Panc1 (cell line): Measurements from ENCODE around the gene DDX49. TPM values are rescaled to one million over a fixed set of nuclear protein-coding genes. Genes with fewer than 3 reads are reported as not detected.

Experiments
- ATAC-seq: fragments of 200-7000 bp; cut with Tn5 transposase; 2 replicates; pipeline ENCODE4 v1.9.1; 2020; ENCODE audit warnings: mild to moderate bottlenecking, moderate library complexity
- BruUV-seq: library from RNA; stranded (reverse); fragments of 400-500 nt; replicated peaks from 2 replicates; lab custom pipeline; 2021; lab: Mats Ljungman, UMichigan
- CTCF ChIA-PET: fragments of 300-600 bp; sonication (Branson Sonifier 250); formaldehyde crosslinking; loops from one replicate; lab custom pipeline; 2022; ENCODE audit warnings: antibody characterized with exemption; lab: Charles Lee
- POLR2A ChIA-PET: fragments of 300-600 bp; sonication (Branson Sonifier 250); formaldehyde crosslinking; loops from one replicate; lab custom pipeline; 2022; ENCODE audit warnings: antibody characterized with exemption; lab: Charles Lee
- DNase-seq: peaks from one replicate; pipeline ENCODE4 v3.0.0-alpha.2; 2010; ENCODE audit warnings: low read depth, low spot score
- H3K27ac ChIP-seq: 2 replicates; pipeline ENCODE4 v1.5.1; 2011; ENCODE audit warnings: mild to moderate bottlenecking, low read length, inconsistent platforms
- H3K27me3 ChIP-seq: fragments of 200-500 bp; sonication (Bioruptor generic); 2 replicates; pipeline ENCODE4 v1.6.0; 2014; ENCODE audit warnings: low read length, inconsistent platforms; ENCODE audit not compliant: control insufficient read depth, insufficient read depth
- H3K36me3 ChIP-seq: fragments of 200-500 bp; sonication (Bioruptor generic); 2 replicates; pipeline ENCODE4 v1.5.1; 2014; ENCODE audit warnings: inconsistent platforms, mild to moderate bottlenecking, low read length, moderate library complexity; ENCODE audit not compliant: control insufficient read depth, insufficient read depth
- H3K4me1 ChIP-seq: 2 replicates; pipeline ENCODE4 v1.5.1; 2011; ENCODE audit warnings: inconsistent platforms, mild to moderate bottlenecking, low read length, moderate library complexity; ENCODE audit not compliant: control insufficient read depth, insufficient read depth
- H3K4me3 ChIP-seq, 2 experiments: 2 replicates each; pipeline ENCODE4 v1.5.1; 2011 to 2012; ENCODE audit warnings: low read depth in 2 of 2, low read length in 2 of 2, mild to moderate bottlenecking in 2 of 2, inconsistent platforms in 1 of 2, moderate library complexity in 1 of 2
- H3K9me3 ChIP-seq: fragments of 200-500 bp; sonication (Bioruptor generic); 2 replicates; pipeline ENCODE4 v1.5.1; 2014; ENCODE audit warnings: low read depth, mild to moderate bottlenecking, inconsistent platforms, low read length, moderate library complexity; ENCODE audit not compliant: control insufficient read depth, insufficient read depth
- CTCF ChIP-seq: fragments of 450-650 bp; IDR thresholded peaks from 2 replicates; pipeline ENCODE4 v1.5.1; 2017; ENCODE audit warnings: mild to moderate bottlenecking
- POLR2AphosphoS5 ChIP-seq: IDR thresholded peaks from 2 replicates; pipeline ENCODE4 v1.6.1; 2012; ENCODE audit warnings: mild to moderate bottlenecking, low read depth, low read length, moderate library complexity
- REST ChIP-seq, 2 experiments: IDR thresholded peaks; 2 replicates each; pipeline ENCODE4 v1.6.1; 2011 to 2012; ENCODE audit warnings: low read depth in 2 of 2, control low read depth in 1 of 2, low read length in 1 of 2, mild to moderate bottlenecking in 1 of 2, moderate library complexity in 1 of 2; ENCODE audit not compliant: insufficient read depth in 1 of 2
- SIN3A ChIP-seq: IDR thresholded peaks from 2 replicates; pipeline ENCODE4 v1.6.1; 2012; ENCODE audit warnings: low read depth, mild to moderate bottlenecking, low read length, moderate library complexity, borderline replicate concordance; ENCODE audit not compliant: insufficient read depth
- TCF7L2 ChIP-seq: IDR thresholded peaks from 2 replicates; pipeline ENCODE4 v1.6.1; 2011; ENCODE audit warnings: mild to moderate bottlenecking, low read depth, low read length, inconsistent platforms
- in situ Hi-C: cut with HindIII; loops from 2 replicates; pipeline ENCODE4 v1.10.0; 2016; ENCODE audit warnings: low sequenced_read_pairs, low pct_unique_long_range_greater_than_20kb
- intact Hi-C: fragments of 100-400 bp; cut with micrococcal nuclease; formaldehyde crosslinking; loops from one replicate; pipeline ENCODE4 v1.10.0; 2022; ENCODE audit not compliant: unreplicated experiment
- total RNA-seq: library from RNA; stranded (reverse); gene quantifications from one replicate; pipeline ENCODE4 v1.2.1, GENCODE V29; 2021; ENCODE audit not compliant: unreplicated experiment

The DDX49 gene
- total RNA-seq, 1 experiment from 2014 or later, result 41.5 TPM

GRCh38 chr19:18939163-18939562 is 19.6 kb downstream of the DDX49 start:
- intact Hi-C loops (loop anchor here (10.0 kb wide), 1 partner anchor 46 kb away; no protein-coding TSS in a partner anchor), in situ Hi-C loops (no loop called here)
- ATAC-seq (no peak), DNase-seq (no peak)
- Histone ChIP-seq H3K36me3 (peaks cover 2% of the 10 kb centered on the region; the same call in 1 of the 2 replicates), H3K27ac (0 out of 2 replicates have a peak overlapping the region, but pooled peaks have one; percentile 78), H3K27me3 (no peaks in the 10 kb centered on the region), H3K4me3 (peak overlapping the region; percentile 69 to 74), H3K4me1 (peaks cover 5% of the 10 kb centered on the region), H3K9me3 (no peaks in the 10 kb centered on the region)
- ChIA-PET POLR2A (no interaction called here), CTCF (no interaction called here)
- no peak for TF ChIP-seq REST (IDR thresholded peaks at IDR 0.05; ENCODE audit: insufficient read depth in 1 of 2, low read depth in 2 of 2, low read length in 1 of 2)
- no peak for TF ChIP-seq CTCF
- TF ChIP-seq TCF7L2, result no peak
- no peak for TF ChIP-seq SIN3A
- no peak for TF ChIP-seq POLR2AphosphoS5
- BruUV-seq, result TSS peak; percentile 72

GRCh38 chr19:18939922-18940768 is 20.6 kb downstream of the DDX49 start:
- Histone ChIP-seq H3K36me3 (peaks cover 2% of the 10 kb centered on the region; the same call in 1 of the 2 replicates), H3K27ac (peak overlapping the region; percentile 78), H3K9me3 (no peaks in the 10 kb centered on the region), H3K4me3 (peak overlapping the region; percentile 69 to 74), H3K27me3 (no peaks in the 10 kb centered on the region), H3K4me1 (peaks cover 5% of the 10 kb centered on the region)
- DNase-seq (no peak), ATAC-seq (peak; percentile 58)
- CTCF ChIA-PET, result interaction anchor here (0.6 kb wide), 1 partner anchor 280 kb away, joined by 3 read pairs; no protein-coding TSS in a partner anchor
- POLR2A ChIA-PET, result no interaction called here
- no TSS peak for BruUV-seq
- intact Hi-C loops, result loop anchor here (10.0 kb wide), 1 partner anchor 45 kb away; no protein-coding TSS in a partner anchor
- in situ Hi-C loops, result no loop called here
- no peak for TF ChIP-seq TCF7L2
- TF ChIP-seq REST (IDR thresholded peaks at IDR 0.05; ENCODE audit: insufficient read depth in 1 of 2, low read depth in 2 of 2, low read length in 1 of 2), result no peak
- TF ChIP-seq SIN3A, result no peak
- no peak for TF ChIP-seq POLR2AphosphoS5
- no peak for TF ChIP-seq CTCF
